Measurements from ENCODE around the gene CACNA1H. TPM values are rescaled to one million over a fixed set of nuclear protein-coding genes. Genes with fewer than 3 reads are reported as not detected.

CACNA1H gene
- total and polyA plus RNA-seq, 3 donors from 2014 or later = 41.1 to 69.0 (median 55.9) TPM

DNA sequence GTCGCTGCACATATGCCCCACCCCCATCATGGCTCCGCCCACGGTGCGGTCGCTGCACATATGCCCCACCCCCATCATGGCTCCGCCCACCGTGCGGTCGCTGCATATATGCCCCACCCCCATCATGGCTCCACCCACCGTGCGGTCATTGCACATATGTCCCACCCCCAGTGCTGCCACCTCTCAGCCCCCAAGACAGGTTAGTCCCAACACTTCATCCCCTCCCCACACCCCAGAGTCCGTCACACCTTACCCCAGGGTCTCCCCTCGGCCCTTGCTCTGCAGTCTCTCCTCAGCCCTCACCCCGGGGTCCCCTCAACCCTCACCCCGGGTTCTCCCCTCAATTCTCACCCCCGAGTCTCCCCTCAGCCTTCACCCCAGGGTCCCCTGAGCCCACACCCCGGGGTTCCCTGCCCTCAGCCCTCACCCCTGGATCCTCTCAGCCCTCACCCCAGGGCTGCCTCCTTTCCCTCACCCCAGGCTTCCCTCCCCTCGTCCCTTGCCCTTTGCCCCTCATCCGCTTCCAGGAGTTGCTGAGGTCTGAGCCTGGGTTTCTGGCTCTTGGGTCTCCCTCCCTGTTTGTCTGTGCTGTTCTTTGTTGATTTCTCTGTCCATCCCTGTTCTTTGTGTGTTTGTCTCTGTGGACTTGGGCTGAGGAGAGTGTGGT, 46.6 kb downstream of the CACNA1H start:
- Histone ChIP-seq H3K4me3 (no peak overlapping the region), H3K4me1 (no peaks in the 10 kb centered on the region), H3K27me3 (no peaks in the 10 kb centered on the region), H3K27ac (no peak overlapping the region), H3K9me3 (no peaks in the 10 kb centered on the region), H3K36me3 (ENCODE audit: low read depth, missing control alignments) (no peaks in the 10 kb centered on the region)
- intact Hi-C loops (cut with DNase I; ENCODE audit: low total_unique reads) = loop anchor here (5.0 kb wide), 1 partner anchor 87 kb away; no protein-coding TSS in a partner anchor
- no peak for DNase-seq
- 63 to 78% methylated on average over 11 to 16 of the region's 19 CpGs for WGBS, 2 donors
- TF ChIP-seq CTCF (IDR thresholded peaks at IDR 0.05) (no peak), POLR2A (IDR thresholded peaks at IDR 0.05) (no peak)

- TF ChIP-seq CTCF (IDR thresholded peaks at IDR 0.05) (no peak), POLR2A (IDR thresholded peaks at IDR 0.05) (no peak)
- WGBS, 2 donors = 88 to 89% methylated on average over 19 to 37 of the region's 38 CpGs
- H3K9me3 ChIP-seq = no peaks in the 10 kb centered on the region
- no peak overlapping the region for H3K27ac ChIP-seq
- intact Hi-C loops (cut with DNase I; ENCODE audit: low total_unique reads) = no loop called here
- no peak for DNase-seq
- no peaks in the 10 kb centered on the region for H3K4me1 ChIP-seq
- no peaks in the 10 kb centered on the region for H3K27me3 ChIP-seq
- H3K4me3 ChIP-seq = no peak overlapping the region
- no peaks in the 10 kb centered on the region for H3K36me3 ChIP-seq (ENCODE audit: low read depth, missing control alignments)
Measured at GRCh38 chr16:1200014-1200627, 47.2 kb downstream of the CACNA1H start.

DNA sequence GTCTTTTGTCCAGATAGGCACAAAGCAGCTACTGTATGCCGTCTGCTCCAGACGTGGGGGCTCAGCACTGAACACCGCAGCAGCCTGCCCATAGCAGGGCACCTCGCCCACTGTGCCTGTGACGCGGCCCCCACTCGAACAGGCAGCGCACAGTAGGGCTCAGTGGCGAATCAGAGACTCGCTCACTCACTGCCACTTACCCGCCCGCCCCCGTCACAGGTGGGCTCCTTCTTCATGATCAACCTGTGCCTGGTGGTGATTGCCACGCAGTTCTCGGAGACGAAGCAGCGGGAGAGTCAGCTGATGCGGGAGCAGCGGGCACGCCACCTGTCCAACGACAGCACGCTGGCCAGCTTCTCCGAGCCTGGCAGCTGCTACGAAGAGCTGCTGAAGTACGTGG, 48.5 kb downstream of the CACNA1H start:
- DNase-seq = no peak
- 93 to 97% methylated on average over 5 to 25 of the region's 25 CpGs for WGBS, 2 donors
- Histone ChIP-seq H3K9me3 (no peaks in the 10 kb centered on the region), H3K27me3 (no peaks in the 10 kb centered on the region), H3K27ac (no peak overlapping the region), H3K4me3 (no peak overlapping the region), H3K36me3 (ENCODE audit: low read depth, missing control alignments) (no peaks in the 10 kb centered on the region), H3K4me1 (no peaks in the 10 kb centered on the region)
- intact Hi-C loops (cut with DNase I; ENCODE audit: low total_unique reads) = no loop called here
- TF ChIP-seq POLR2A (IDR thresholded peaks at IDR 0.05) = no peak
- TF ChIP-seq CTCF (IDR thresholded peaks at IDR 0.05) = no peak

DNA sequence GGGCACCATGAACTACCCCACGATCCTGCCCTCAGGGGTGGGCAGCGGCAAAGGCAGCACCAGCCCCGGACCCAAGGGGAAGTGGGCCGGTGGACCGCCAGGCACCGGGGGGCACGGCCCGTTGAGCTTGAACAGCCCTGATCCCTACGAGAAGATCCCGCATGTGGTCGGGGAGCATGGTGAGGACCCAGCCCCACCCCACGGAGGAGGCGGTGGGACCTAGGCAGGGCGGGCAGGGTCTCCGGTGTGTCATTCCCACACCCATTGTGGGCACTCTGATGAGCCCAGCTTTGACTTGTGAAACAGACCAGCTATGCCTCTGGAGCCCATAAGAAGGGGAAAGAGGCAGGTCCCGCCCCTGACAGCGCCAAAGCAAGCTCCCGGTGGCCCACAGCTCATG, 49.4 kb downstream of the CACNA1H start:
- Histone ChIP-seq H3K9me3 (no peaks in the 10 kb centered on the region), H3K4me3 (no peak overlapping the region), H3K27me3 (no peaks in the 10 kb centered on the region), H3K36me3 (ENCODE audit: low read depth, missing control alignments) (no peaks in the 10 kb centered on the region), H3K27ac (no peak overlapping the region), H3K4me1 (no peaks in the 10 kb centered on the region)
- intact Hi-C loops (cut with DNase I; ENCODE audit: low total_unique reads) = no loop called here
- TF ChIP-seq CTCF (IDR thresholded peaks at IDR 0.05) = no peak
- TF ChIP-seq POLR2A (IDR thresholded peaks at IDR 0.05) = no peak
- WGBS, 2 donors = 95% methylated on average over 18 of the region's 18 CpGs; no CpG with 5 or more reads in 1 of the 2 donors
- no peak for DNase-seq

DNA sequence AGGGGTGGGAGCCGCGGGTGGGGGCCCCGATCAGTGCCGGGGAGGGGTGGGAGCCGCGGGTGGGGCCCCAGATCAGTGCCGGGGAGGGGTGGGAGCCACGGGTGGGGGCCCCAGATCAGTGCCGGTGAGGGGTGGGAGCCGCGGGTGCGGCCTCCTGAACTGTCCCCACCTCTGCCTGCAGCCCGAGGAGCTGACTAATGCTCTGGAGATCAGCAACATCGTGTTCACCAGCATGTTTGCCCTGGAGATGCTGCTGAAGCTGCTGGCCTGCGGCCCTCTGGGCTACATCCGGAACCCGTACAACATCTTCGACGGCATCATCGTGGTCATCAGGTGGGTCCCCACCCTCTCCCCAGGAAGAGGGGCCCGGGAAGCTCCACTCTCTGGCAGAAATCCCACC, 52.0 kb downstream of the CACNA1H start:
- Histone ChIP-seq H3K9me3 (no peaks in the 10 kb centered on the region), H3K36me3 (ENCODE audit: low read depth, missing control alignments) (no peaks in the 10 kb centered on the region), H3K27me3 (no peaks in the 10 kb centered on the region), H3K4me3 (no peak overlapping the region), H3K4me1 (no peaks in the 10 kb centered on the region), H3K27ac (no peak overlapping the region)
- no peak for DNase-seq
- no peak for TF ChIP-seq POLR2A (IDR thresholded peaks at IDR 0.05)
- no peak for TF ChIP-seq CTCF (IDR thresholded peaks at IDR 0.05)
- intact Hi-C loops (cut with DNase I; ENCODE audit: low total_unique reads) = no loop called here
- 88 to 94% methylated on average over 6 to 17 of the region's 21 CpGs for WGBS, 2 donors

Measured in testis (tissue), 3 donors.